Sigmoid colon (tissue), 4 donors: ENCODE data around the gene FSTL3.

Experiments used
- CTCF ChIP-seq, 4 experiments: fragments of 450-650 bp in 3 of 4; fragments of 200-600 bp in 1 of 4; IDR thresholded peaks; one replicate each; pipeline ENCODE4 v1.5.1; 2016 to 2019; ENCODE audit warnings: antibody characterized with exemption in 4 of 4, mild to moderate bottlenecking in 3 of 4, moderate library complexity in 2 of 4
- EP300 ChIP-seq, 4 donors: sonication (generic); formaldehyde crosslinking; IDR thresholded peaks; one replicate each; pipeline ENCODE4 v1.6.1; 2017; ENCODE audit warnings: antibody characterized with exemption in 4 of 4
- POLR2A ChIP-seq, 2 donors: fragments of 450-650 bp; IDR thresholded peaks; one replicate each; pipeline ENCODE4 v1.6.1; 2016; ENCODE audit warnings: antibody characterized with exemption in 2 of 2, mild to moderate bottlenecking in 2 of 2, moderate library complexity in 2 of 2
- POLR2AphosphoS5 ChIP-seq, 4 donors: sonication (generic); formaldehyde crosslinking; IDR thresholded peaks; one replicate each; pipeline ENCODE4 v1.6.1; 2017; ENCODE audit warnings: antibody characterized with exemption in 4 of 4

DNA sequence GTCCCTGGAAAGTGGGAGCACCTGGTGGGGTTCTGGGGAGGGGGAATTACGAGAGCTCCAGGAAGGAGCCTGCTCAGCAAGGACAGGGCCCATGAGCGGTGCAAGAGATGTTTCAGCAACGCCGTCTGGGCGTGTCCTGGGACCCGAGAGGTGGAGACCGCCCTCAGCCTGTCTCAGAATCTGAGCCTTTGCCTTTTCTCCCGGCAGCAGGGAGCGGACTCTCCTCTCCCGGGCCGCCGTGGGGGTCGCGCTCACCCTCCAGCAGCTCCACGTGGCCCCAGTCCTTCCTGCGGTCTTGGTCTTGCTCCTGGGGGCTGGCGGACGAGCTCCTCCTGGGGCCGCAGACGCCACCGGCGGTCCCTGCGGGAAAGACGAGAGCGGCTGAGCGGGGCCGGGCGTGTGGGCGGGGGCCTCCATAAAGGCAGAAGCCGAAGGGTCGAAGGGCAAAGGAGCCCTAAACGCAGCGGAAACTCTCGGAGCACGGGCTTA lies 43.6 kb upstream of the FSTL3 start:
- TF ChIP-seq CTCF (IDR thresholded peaks at IDR 0.05), result no peak
- no peak for TF ChIP-seq POLR2A (IDR thresholded peaks at IDR 0.05)
- TF ChIP-seq EP300 (IDR thresholded peaks at IDR 0.05), result no peak
- no peak for TF ChIP-seq POLR2AphosphoS5 (IDR thresholded peaks at IDR 0.05)
